SKM-1 treated with dmso at 0.1 percent for 144 hours (cell line): ENCODE data around the gene ZNF117.
"Not testable (repeated sequence)": the region's sequence is repeated elsewhere in the genome, so short reads cannot be mapped to it uniquely, and the experiment has no call there.

Experiments
- DNase-seq: peaks from one replicate; lab custom pipeline; 2025; ENCODE audit not compliant: unreplicated experiment; lab: John Stamatoyannopoulos, UW

The ZNF117 gene

DNA sequence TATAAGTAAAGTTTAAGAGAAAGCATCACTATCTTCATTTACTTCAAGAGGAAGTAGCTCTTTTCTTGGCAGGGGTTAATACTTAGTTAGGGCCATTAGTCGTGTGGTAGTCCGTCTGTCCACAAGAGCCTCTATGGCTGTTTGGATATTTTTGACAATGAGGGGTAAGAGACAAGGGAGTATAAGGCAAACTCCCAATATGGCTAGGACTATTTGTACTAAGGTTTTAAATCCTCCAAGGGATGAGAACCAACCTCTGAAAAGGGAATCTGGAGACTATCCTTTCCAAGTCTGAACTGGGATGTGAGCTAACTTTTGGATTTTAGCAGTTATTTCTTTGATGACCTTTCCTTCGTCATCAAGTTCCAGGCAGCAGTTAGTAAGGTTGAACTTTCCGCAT is at the start of gene ZNF117:
Gene ZNF117 (minus strand): TSS at position 101 of the 400 bp plus-strand sequence.
- no peak for DNase-seq

- not testable (repeated sequence) for DNase-seq
These were observed 47.9 kb upstream of the ZNF117 start for GRCh38 chr7:65038767-65039166.

DNA sequence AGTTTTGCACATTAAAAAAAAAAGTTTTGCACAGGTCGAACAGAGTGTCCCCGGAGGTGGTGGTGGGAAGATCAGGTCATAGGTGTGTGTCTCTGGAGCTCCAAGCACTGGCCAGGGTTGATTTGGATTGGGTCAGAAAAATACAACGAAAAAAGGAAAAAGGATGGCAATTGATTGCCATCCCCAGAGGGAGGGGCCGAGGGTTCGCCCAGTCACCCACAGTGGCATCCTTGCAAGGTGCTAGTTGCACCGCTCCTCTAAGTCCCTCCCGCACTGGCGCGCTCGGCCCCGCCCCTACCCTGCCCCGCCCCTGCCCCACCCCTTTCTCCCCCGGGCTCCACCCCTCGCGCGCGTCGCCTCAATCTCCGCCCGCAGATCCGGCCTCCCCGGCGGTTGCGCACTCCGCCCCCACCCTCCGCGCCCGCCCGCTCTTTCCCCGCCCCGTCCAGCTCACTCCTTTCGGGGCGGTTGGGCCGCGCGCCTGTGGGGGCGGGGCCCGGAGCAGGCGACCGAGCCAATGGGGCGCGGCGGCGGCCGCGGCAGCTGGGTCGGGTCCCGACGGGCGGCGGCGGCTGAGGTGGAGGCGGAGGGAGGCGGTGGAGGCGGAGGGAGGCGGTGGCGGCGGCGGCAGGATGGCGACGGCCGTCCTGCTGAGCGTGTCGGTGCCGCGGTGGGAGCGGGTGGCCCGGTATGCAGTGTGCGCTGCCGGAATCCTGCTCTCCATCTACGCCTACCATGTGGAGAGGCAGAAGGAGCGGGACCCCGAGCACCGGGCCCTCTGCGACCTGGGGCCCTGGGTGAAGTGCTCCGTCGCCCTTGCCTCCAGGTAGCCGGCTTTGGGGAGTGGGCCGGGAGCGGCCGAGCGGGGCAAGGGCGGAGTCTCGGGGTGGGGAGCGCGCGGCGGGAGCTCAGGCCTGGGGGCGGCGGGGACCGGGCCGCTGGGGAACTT is 47.2 kb upstream of the ZNF117 start:
- peak; percentile 94 for DNase-seq

DNA sequence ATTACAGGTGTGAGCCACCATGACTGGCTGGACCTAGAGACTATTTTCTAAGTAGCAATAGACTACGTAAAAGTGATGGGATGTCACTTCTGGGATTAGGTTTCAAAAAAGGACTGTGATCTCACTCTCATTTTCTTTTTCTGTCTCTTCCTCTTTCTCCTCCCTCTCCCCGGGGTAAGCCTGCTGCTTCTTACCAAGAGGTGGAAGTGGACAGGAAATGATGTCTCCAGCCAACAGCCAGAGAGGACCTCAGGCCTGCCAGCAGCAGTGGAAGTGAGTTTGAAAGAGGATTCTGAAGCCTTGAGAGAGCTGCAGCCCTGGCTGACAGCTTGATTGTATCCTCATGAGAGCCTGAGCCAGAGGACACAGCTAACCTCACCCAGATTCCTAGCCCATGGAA is 45.7 kb upstream of the ZNF117 start:
- peak; percentile 85 for DNase-seq

DNA sequence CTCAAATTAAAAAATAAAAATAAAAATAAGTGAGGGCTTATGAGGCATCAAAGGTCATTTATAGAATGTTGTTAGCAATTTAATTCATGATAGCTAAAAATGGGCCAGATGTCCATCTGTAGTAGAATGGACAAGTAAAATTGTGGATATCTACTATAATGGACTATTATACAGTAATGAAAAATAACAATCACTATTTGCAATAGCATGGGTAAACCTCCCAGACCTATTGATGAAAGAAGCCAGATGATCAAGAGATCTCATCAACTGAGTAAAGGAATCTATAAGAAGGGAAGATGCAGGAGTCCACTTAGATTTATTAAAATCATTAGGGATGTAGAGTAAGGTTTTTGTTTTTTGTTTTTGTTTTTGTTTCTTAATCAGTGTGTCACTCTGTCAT is 44.6 kb upstream of the ZNF117 start:
- not testable (repeated sequence) for DNase-seq

GRCh38 chr7:65034120-65034782 is 43.4 kb upstream of the ZNF117 start:
- not testable (repeated sequence) for DNase-seq

DNA sequence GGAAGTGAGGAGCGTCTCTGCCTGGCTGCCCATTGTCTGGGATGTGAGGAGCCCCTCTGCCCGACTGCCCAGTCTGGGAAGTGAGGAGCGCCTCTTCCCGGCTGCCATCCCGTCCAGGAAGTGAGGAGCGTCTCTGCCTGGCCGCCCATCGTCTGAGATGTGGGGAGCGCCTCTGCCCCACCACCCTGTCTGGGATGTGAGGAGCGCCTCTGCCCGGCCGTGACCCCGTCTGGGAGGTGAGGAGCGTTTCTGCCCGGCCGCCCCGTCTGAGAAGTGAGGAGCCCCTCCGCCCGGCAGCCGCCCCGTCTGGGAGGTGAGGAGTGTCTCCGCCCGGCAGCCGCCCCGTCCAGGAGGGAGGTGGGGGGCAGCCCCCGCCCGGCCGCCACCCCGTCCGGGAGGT is 42.6 kb upstream of the ZNF117 start:
- DNase-seq, result not testable (repeated sequence)

GRCh38 chr7:65025023-65025422 is 34.2 kb upstream of the ZNF117 start:
- DNase-seq, result not testable (repeated sequence)

DNA sequence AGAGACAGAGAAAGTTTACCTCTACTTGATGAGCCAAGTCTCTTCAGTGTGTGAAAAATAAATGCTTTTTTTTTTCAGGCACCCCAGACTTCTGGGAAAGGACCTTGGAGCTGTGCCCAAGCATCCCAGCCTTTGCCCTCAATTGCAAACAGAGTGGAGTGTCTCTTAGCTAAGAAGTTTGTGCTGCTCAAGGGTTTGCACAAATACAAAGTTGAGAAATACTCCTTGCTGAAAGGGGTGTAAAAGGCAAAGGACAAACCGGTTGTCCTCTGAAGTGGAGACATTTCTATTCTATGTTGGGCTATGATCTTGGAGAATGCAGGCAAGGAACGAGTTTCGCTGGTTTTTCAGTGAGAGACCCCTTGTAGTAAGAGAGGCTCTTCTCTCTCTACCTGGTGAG is 30.1 kb upstream of the ZNF117 start:
- not testable (repeated sequence) for DNase-seq

DNA sequence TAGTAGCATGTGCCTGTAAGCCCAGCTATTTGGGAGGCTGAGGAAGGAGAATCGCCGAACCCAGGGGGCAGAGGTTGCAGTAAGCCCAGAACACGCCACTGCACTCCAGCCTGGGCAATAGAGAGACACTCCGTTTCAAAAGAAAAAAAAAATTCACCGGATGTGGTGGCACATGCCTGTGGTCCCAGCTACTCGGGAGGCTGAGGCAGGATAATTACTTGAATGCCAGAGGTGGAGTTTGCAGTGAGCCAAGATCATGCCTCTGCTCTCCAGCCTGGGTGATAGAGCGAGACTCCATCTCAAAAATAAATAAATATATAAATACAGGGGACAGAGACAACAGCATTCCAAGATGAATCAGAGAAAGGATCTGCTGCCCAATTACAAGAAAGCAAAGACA is 19.0 kb upstream of the ZNF117 start:
- not testable (repeated sequence) for DNase-seq

GRCh38 chr7:65009394-65009793 is 18.6 kb upstream of the ZNF117 start:
- not testable (repeated sequence) for DNase-seq

DNA sequence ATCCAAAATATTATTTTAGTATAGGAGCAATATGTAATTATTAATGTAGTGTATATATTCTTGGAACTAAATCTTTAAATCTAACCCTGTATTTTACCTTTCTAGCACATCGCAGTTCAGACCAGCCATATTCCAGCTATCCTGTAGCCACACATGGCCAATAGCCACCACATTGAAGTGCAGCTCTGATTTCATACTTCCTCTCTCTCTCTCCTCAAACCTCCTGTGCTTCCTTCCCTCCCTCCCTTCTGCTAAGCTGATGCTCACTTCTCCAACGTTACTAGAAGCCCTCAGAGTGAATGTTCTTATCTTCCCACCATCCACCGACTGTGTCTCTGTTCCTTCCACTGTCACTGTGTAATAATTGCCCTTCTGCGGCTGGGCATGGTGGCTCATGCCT is 16.2 kb upstream of the ZNF117 start:
- DNase-seq, result peak; percentile 71

GRCh38 chr7:65006094-65006992 is 15.5 kb upstream of the ZNF117 start, which contains the start of gene ERV3-1:
ERV3-1 (minus strand) TSS chr7:65006687; CDS start chr7:64993026, 13,661 bp downstream.
- DNase-seq, result peak; percentile 96

DNA sequence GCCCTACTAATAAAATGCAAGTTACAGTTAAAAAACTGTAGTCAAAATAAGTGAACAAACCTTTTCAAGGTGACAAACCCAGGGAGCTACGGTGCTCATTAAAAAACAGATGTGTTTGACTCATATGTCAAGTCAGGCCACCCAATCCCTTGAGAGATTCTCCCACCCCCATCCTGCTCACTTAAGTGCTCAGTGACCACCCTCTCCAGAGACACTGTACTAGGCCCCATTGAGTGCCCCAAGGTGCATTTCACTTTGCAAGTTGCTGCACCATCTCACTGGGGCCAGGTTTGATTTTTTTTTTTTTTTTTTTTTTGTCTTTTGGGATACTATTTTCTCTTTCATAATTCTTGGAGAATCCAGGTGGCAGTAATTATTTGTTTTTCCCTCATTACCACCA is 13.7 kb upstream of the ZNF117 start:
- DNase-seq, result no peak

DNA sequence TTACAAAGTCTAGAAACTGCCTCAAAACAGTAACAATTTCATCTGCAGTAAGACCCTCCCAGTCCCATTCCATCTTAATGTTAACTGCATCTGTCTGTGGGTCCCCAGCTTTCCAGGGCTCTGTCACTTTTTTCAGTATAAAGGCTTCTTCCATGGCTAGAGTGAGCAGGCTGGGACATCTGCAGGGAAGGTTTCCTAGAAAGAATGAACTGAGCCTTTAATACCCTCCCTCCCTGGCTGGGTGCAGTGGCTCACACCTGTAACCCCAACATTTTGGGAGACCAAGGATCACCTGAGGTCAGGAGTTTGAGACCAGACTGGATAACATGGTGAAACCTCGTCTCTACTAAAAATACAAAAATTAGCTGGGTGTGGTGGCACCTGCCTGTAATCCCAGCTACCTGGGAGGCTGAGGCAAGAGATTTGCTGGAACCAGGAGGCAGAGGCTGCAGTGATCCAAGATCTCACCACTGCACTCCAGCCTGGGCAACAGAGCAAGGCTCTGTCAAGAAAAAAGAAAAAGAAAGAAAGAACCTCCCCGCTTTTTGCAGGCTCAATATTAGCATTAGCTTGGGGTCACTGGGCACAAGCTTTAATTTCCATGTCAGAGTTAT is 12.2 kb upstream of the ZNF117 start:
- no peak for DNase-seq

DNA sequence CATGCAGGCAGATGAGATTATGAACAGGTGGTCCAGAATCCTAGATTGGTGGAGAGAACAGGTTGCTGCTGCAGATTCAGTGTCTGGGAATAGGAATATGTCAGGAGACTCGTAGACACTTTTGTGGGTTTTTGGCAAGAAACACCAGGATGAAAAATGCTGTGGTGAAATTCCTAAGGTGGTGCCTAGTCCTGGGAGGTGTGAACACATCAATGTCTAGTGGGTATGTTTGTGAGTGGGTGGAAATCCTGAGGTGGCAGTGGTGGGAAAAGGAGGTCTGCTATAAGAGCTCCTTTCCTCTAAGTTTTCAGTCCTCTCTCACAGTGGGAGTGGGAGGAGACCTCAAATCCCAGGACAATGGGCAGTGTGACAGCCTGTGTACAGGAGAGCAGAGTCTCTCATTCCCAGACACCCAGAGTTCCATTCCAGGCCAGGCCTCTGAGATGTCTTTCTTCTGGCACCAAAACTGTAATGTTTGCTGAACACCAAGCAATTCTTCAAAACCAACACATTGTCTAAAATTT is 10.5 kb upstream of the ZNF117 start:
- DNase-seq, result no peak

- DNase-seq, result peak; percentile 95
These were observed 8.5 kb upstream of the ZNF117 start for GRCh38 chr7:64999165-65000004.

DNA sequence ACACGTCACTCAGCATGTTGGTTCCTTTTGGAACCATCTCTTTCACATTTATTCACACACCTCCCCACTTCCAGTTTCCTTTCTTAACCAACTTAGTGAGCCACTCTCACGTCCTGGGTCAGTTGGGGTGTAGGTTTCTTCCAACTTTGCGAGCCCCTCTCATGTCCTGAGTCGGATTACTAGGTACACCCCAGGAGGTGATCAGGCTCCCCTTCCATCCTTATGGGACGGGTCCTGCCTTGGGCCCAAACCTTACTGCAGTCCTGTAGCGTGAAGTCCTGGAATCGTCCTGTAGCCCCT is 8.0 kb upstream of the ZNF117 start:
- no peak for DNase-seq

- DNase-seq, result peak; percentile 17
These were observed 7.1 kb upstream of the ZNF117 start for GRCh38 chr7:64997927-64998391.
